SK-MEL-5 (cell line): ENCODE data around the gene UCP3. TPM values are rescaled to one million over a fixed set of nuclear protein-coding genes. Genes with fewer than 3 reads are reported as not detected.

Source experiments
- DNase-seq: peaks from one replicate; pipeline ENCODE4 v3.0.0-alpha.2; 2016; ENCODE audit warnings: low read depth, low spot score
- in situ Hi-C: cut with HindIII; loops from 2 replicates; pipeline ENCODE4 v1.10.0; 2016; ENCODE audit warnings: low sequenced_read_pairs, high pct_unique_total_duplicates, low pct_unique_long_range_greater_than_20kb
- total RNA-seq: library from RNA; depleted of rRNA; stranded (reverse); fragments of >200 nt; shearing (Covaris generic); gene quantifications from 2 replicates; pipeline ENCODE4 v1.2.3, GENCODE V29; 2014

Gene UCP3
- total RNA-seq, 1 experiment from 2014 or later = 0.29 TPM

- DNase-seq = no peak
- in situ Hi-C loops = no loop called here
Measured at GRCh38 chr11:73971175-73971719, 37.6 kb downstream of the UCP3 start.

- DNase-seq = no peak
- in situ Hi-C loops = no loop called here
Measured at GRCh38 chr11:73969991-73970800, 38.7 kb downstream of the UCP3 start.

- in situ Hi-C loops = no loop called here
- DNase-seq = no peak
Measured at GRCh38 chr11:73969091-73969490, 39.8 kb downstream of the UCP3 start.

GRCh38 chr11:73968356-73968966 is 40.4 kb downstream of the UCP3 start:
- no peak for DNase-seq
- in situ Hi-C loops = no loop called here

- in situ Hi-C loops = no loop called here
- peak; percentile 46 for DNase-seq
Measured at GRCh38 chr11:73965764-73966121, 43.1 kb downstream of the UCP3 start.

- in situ Hi-C loops = no loop called here
- DNase-seq = peak; percentile 64
Measured at GRCh38 chr11:73965076-73965763, 43.7 kb downstream of the UCP3 start.

GRCh38 chr11:73963861-73964260 is 45.0 kb downstream of the UCP3 start:
- no peak for DNase-seq
- in situ Hi-C loops = no loop called here

GRCh38 chr11:73962101-73962705 is 46.7 kb downstream of the UCP3 start:
- in situ Hi-C loops = no loop called here
- DNase-seq = no peak

GRCh38 chr11:73961321-73961720 is 47.6 kb downstream of the UCP3 start:
- in situ Hi-C loops = no loop called here
- DNase-seq = no peak

GRCh38 chr11:73958521-73959141 is 50.3 kb downstream of the UCP3 start:
- in situ Hi-C loops = no loop called here
- DNase-seq = no peak

- in situ Hi-C loops = no loop called here
- DNase-seq = no peak
Measured at GRCh38 chr11:73957654-73958361, 51.1 kb downstream of the UCP3 start.

GRCh38 chr11:73956876-73957653 is 51.8 kb downstream of the UCP3 start:
- in situ Hi-C loops = no loop called here
- DNase-seq = no peak

GRCh38 chr11:73951797-73952196 is 57.1 kb downstream of the UCP3 start:
- in situ Hi-C loops = no loop called here
- DNase-seq = no peak

GRCh38 chr11:73950869-73951710 is 57.8 kb downstream of the UCP3 start, which contains the start of gene DNAJB13:
Gene DNAJB13, plus strand, starts transcription at chr11:73951026. Its CDS starts 44 bp downstream, at chr11:73951070.
- peak; percentile 87 for DNase-seq
- in situ Hi-C loops = no loop called here
